AML-193 (cell line): Measurements from ENCODE around the gene SLC35F4.
"Not testable (repeated sequence)": the region's sequence is repeated elsewhere in the genome, so short reads cannot be mapped to it uniquely, and the experiment has no call there.

ENCODE experiments used
- DNase-seq, 2 experiments: peaks; one replicate each; lab custom pipeline; 2025; lab: John Stamatoyannopoulos, UW

Gene SLC35F4

DNA sequence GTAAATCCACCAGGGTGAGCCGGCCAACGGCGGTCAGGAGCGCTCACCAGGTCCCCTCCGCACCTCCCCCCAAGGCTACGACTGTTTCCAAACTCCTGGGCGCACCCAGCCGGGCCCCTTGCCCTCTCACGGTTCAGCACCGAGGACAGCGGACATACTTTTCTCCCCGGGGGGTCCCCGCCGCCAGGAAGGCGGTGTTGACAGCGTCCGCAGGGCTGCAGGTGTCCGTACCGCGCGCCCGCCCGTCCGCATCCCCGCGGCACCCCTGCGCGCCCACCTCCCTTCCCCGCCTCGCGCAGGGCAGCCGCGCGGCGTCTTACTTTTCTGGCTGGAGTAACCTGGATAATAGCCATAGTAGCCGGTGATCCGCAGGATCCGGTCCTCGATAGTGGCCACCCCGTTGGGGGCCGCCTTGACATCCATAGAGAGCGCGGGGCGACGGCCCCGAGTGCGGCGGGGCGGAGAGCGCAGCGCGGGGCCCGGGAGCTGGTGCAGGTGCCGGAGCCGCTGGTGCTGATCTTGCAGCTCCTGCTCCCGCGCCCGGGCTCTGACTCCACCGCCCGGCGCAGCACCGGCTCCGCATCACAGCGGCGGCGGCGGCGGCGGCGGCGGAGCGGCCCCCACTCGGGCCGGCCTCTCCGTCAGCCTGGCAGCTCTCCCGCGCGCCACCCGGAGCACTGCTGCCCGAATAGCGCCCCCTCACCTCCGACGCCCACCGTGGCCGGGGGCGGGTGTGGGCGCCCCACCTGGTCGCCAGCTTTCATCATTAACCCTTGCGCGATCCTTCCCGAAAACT lies at the start of gene SLC35F4:
Gene SLC35F4, minus strand, starts transcription at position 690 of the 796 bp plus-strand sequence.
- no peak for DNase-seq

DNA sequence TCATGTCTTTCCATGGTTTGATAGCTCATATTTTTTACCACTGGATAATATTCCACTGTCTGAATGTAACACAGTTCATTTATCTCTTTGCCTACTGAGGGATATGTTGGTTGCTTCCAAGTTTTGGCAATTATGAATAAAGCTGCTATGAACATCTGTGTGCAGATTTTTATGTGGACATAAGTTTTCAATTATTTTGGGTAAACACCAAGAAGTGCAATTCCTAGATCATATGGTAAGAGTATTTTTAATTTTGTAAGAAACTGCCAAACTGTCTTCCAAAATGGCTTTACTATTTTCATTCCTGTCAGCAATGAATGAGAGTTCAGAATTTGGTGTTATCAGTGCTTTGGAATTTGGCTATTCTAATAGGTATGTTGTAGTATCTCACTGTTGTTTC lies 43.7 kb upstream of the SLC35F4 start:
- DNase-seq: no peak

DNA sequence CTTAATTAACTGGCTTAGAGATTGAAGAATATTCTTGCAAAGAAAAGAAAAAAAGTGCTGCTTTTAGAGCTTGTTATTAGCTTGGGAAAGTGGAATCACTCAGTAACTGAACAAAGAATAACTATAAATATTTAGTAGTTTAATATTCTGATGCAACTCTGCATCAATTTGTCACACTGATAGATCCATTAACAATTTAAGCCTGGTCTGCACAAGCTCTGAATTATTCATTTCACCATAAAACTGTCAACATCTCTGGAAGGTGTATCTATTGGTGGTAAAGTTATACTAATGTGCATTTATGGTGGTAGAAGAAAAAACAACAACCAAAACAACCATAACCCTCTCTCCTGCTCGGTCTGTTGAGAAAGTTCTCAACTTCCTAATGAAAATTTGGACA lies 38.1 kb upstream of the SLC35F4 start:
- no peak for DNase-seq

DNA sequence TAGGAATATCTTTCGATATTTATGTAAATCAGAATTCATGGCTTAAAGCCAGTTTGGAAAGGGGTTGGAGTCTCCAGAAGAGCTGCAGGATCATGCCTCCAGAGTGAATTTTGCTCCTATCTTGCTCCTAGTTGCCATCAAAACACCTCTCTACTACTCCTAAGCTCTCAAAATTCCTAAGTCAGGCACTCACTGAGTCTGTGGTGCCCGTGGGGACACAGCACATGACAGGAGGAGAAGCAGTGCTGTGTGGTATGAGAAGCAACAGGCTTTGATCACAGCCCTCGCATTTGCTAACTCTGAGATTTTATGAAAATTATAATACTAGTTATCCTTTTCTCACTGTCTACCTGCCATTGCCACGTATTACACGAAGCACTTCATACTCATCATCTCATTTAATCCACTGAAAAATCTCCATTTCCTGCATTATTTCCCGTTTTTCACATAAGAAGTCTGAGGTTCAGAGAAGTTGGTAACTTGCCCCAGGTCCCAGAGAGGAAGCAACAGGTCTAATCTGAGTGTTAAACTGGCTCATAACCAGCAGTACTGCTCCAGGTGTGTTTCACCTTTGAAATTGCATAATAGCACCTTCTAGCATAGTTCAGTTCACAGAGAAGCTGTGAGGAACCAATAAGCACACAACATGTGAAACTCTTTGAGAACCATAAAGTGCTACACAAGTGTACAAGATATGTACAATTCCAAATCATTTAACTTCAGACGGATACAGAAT lies 33.1 kb upstream of the SLC35F4 start:
- no peak for DNase-seq

DNA sequence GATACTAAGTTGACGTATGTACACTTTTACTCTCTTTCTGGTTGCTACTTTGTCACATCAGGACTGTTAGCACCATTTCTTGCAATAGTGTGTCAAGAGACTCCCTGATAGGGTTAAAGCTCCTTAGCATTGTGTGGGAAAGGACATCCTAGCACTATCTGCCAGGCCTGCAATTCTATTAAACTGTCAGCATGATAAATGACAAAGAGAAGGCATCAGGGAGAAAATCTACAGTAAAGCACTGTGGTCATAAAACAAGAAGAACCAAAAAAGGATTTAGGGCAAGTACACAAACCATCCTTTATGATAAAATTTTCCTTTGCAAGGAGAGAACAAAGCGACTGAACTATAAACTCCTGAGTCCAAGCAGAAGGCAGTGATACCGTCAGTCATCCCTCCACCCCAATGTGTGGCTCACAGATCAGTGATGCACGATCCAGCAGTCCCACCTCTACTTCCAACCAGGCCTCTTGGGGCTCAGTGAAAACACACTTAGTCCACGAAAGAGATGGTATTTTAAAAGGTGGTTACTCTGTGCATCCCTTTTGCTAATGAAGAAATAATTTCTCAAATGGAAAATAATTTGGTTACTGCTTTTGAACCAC lies 31.4 kb upstream of the SLC35F4 start:
- no peak for DNase-seq

DNA sequence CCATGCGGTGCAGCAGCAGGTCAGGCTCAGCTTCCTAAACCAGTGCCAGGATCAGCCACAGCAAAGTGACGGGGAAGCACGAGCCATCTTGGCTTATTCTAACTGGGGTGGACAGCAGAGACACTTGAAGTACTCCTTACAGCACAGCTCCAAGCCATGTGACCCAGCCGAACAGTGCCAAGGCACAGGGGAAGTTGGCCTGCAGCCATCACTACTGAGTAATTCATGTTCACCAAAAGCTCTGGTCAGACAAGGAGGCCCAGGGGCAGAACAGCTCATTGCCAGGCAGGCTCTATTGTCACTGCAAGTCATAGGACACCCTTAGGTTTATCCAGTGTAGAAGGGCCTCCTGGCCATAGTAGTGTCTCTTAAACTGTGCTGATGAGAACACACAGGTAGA lies 23.4 kb upstream of the SLC35F4 start:
- no peak for DNase-seq

DNA sequence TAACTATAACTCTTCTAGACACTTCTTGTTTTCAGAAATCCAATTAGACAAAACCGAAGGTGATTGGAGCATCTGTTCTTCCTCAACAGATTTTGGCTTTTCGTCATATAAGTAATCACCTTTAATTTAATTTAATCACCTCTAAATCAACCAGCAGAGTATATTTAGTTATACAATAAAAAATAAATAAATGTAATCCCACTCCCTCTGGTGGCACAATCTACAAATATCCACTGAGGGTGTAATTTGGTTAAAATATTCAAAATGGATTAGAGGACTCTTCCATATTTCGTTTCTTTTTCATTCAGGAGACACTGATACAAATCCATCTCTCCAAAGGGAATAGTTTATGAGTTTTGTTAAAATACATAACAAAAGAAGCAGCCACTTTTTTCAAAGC lies 18.3 kb upstream of the SLC35F4 start:
- no peak for DNase-seq

DNA sequence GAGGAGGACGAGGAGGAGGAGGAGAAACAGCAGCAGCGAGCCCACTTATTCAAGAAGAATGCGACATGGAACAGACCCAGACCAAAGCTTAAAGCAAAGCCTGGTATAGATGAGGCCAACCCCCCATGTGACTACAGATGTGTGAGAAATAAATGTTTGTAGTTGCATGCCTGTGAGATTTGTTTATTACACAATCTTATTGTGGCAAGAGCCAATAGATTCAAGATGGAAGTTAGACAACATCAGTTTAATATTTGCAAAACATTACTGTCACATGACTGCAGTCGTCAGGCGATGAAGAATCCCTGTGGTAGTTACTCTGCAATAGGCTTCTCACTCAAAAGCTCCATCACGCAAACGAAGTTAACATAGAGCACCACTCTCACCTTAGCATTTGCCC lies 17.2 kb upstream of the SLC35F4 start:
- no peak for DNase-seq

DNA sequence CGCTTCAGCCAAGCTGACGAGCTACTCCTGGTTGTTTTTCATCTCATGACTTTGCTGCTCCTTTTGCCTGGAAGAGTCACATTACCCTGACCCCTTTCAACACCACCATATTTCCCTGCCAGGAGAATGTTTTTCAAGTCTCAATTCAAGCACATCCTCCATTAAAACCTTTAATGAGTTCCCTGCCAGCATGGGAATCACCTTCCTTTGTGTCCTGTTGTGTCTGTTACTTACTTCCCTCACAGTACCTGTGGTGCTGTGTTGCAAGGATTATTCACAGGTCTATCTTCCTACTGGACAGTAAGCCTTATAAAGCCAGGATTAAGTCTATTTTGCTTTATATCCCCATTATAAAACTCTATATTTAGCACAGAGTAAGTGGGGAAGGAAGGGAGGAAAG lies 13.6 kb upstream of the SLC35F4 start:
- no peak for DNase-seq

DNA sequence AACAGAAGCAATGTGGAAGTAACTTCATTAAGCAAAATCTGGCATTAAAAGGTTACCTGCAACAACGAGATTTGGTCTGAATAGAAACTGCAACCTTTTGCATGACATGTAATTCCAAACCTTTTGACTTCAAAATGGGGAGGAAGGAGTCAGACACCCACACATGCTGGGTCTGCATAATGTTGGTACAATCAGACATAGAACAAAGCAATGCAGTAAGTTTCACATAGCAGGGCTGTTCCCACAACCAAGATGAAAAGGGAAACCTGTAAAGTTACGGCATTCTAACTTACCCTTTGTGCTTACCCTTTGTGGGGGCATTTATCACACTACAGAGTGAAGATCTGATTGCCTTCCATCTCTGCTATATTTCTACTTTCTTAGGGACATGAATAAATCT lies 10.1 kb upstream of the SLC35F4 start:
- DNase-seq: no peak

DNA sequence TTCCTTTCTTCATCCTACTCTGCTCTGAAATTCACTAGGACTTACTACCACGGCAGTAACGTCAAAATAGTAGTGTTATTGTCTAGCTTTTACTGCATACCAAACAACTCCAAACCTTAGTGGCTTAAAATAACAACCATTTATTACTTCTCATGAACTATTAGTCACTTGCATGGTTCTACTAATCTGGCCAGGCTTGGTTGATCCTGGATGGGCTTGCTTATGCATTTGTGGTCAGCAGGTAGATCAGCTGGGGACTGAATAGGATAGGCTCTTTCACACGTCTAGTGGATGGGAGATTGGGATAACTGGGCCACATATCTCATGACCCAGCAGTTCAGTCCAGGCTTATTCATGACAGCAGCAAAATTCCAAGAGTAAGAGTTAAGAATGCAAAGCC lies 9.4 kb upstream of the SLC35F4 start:
- DNase-seq: no peak

DNA sequence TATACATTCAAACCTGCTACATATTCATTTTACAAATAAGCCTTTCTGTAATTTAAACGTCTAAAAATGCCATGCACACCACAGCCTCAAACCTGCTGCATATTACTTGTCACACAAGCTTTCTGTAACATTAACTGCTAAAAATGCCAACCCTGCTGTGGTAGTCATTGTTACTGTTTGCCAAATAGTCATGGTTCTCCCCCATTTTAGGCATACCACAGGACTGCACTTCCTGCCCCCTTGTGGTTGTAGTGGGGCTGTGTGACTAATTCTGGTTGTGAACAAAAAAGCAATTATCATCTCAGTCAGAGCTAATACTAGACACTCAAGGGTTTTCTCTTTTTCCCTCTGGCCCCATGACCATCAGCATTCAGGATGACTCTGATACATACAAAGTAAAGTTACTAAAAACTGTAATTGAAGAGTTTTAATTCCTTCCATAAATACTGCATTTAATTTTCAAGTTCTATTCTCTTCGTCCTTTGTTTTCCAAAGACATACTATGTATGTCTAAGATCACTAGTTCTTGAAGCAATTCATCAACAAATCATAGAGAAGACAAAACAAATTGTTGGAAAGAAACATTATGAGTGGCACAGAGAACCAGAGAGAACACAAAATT lies 5.7 kb upstream of the SLC35F4 start:
- peak; percentile 3 to 14 for DNase-seq

DNA sequence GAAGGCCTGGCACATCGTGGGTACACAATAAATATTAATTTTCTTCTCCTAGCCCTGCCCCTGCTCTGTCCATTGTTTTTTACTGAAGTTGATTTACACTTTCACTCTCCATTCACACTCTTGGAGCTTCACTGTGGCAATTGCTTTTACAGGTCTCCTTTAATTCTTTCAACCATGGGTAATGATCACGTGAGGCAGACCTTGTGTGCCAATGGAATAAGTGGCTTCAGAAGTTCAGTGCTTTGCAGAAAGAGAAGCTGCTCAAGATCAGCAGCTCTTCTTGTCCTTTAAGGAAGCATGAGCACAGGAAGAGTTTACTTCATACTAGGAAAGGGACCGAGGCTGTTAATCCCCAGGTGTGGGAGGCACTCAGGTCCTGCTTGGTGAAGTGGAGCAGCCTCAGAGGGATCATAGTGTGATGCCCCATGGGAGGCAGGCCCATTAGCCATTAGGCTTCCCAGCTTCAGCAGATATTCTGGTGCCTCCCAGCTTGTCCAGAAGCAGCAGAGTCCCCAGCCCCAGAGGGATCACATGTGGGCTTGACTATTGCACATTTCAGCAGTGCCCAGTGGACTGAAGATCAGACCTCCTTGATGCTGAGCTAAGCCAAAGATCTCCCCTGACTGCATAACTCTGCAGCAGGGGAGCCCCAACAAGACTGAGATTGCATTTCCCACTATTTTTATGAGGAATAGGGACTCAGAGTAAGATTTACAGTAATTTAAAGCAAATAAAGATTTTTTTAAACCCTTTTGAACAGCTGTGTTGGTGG lies 5.0 kb upstream of the SLC35F4 start:
- no peak for DNase-seq

DNA sequence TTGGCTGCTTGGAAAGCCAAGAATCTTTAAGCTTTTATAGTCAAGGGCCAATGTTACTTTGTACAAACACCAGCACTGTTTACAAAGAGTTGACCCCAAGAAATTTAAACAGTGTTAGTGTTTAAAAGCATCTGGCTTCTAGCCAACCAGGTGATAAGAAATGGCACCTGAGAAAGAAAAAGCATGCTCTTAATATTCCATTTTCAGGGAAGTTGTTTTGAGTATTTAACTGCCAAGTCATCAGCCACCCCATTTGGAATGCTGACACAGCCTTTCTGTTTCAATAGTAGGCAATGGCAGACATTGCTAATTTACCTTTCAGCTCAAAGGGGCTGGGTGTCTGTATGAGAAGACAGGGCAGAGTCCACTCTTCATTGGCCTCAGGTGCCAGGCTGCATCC lies 3.7 kb upstream of the SLC35F4 start:
- DNase-seq: no peak

DNA sequence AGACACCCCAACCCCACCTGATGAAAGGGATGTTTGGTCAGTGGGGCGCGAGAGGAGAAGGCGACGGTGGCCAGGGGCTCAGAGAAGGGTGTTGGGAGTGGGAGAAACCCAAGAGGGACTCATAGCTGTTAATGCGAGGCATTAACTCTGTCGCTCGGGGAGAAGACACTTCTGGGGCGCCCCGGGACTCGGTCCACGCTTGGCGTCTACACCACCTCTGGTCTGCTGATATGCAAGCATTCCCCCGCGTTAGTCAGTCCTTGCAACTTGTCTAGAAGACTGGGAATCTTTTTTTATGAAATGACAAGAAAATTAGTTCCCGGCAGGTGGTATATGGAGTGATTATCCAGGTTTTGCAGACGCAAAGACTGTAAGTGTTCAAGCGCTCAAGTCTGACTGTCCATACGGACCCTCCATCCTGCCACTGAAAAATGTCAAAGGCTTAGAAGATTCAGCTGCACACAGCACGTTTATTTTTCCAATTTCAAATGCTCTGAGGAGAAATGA lies 360 bp upstream of the SLC35F4 start:
- DNase-seq: no peak

DNA sequence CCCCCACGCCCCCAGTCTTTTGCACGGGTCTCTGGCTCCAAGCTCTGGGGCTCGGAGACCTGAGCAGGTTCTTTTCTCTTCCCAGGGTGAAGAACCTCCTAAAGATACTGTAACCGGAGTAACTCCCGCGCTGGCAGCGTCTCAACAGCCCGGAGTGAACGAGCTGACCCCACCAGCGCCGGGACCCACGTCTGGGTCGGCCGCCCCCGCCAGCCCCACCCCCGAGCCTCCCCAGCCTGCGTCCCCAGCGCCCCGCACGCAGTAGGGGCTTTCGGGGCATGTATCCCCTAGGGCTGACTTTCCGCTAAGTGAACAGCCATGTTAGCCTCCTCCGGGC lies 858 bp downstream of the SLC35F4 start:
- DNase-seq: no peak

DNA sequence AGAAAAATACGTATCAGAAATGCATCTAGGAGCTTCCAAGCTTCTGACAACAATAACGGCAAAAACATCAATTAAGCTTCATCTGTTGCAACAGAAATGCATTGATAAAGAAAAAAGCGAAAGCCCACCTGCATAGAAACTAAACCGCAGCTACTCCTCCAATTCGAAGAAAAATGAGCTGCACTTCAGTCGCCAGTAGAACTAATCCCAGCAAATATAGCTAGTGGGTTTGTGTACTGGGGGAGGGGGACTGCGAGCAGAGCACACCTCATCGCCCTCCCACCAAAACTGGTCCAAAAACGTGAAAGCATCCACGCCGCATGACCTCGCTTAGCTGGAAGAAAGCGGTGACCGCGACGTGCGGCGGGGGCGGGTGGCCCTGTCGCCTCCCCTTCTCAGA lies 1.2 kb downstream of the SLC35F4 start:
- DNase-seq: no peak

DNA sequence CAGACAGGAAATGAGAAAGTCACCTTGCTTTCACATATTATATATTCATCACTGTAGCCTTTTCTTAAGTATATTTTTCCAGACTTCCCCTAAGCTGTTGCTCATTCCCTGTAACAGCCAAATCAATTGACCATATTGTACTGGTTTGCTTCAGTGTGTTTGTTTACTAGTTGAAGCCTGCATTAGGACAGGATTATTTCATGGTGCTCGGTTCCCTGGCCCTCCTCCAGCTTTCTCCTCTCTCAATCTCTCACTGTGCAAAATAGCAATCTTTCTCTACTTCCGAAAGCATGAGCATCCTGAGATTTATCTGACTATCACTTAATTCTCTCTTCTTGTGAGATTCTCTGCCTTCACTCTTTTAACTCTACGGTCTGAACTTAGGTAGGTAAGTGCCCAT lies 2.4 kb downstream of the SLC35F4 start:
- no peak for DNase-seq

DNA sequence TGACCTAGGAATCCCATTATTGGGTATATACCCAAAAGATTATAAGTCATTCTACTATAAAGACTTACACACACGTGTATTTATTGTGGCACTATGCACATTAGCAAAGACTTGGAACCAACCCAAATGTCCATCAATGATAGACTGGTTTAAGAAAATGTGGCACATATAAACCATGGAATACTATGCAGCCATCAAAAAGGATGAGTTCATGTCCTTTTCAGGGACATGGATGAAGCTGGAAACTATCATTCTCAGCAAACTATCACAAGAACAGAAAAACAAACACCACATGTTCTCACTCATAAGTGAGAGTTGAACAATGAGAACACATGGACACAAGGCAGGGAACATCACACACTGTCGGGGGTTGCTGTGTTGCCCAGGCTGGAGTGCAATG lies 10.2 kb downstream of the SLC35F4 start:
- not testable (repeated sequence) for DNase-seq

DNA sequence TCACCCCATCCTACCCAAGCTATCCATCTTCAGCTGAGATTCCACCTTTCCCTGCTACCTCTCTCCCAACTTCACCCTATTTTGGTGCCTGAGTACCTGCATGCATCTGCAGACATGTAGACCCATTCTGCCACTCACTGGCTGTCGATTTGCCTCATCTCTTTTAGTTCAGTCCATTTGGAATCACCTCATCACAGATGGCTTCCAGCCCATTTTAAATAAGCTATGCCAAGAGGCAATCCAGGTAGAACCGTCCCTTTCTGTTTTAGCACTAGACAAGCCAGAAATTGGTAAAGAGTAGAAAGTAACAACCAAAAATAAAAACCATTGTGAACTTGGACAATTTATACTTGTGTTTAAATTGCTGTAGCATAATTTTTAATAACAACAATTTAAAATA lies 11.3 kb downstream of the SLC35F4 start:
- DNase-seq: no peak

DNA sequence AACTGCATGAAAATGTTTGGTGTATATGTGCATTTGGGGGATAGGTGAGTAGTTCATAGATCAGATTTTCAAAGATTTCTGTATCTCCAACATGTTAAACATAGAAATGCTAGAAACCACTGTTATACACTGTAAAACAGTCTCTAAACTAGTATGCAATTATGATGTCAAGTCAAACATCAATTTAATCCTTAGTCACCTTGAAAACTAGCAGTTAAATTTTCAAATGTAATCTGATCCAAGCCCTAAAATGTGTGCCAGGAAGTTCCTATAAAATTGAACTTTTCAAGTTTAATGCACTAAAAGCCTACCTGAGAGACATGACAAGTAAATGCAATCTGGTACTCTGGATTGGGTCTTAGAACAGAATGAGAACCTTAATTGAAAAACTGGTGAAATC lies 14.5 kb downstream of the SLC35F4 start:
- no peak for DNase-seq

DNA sequence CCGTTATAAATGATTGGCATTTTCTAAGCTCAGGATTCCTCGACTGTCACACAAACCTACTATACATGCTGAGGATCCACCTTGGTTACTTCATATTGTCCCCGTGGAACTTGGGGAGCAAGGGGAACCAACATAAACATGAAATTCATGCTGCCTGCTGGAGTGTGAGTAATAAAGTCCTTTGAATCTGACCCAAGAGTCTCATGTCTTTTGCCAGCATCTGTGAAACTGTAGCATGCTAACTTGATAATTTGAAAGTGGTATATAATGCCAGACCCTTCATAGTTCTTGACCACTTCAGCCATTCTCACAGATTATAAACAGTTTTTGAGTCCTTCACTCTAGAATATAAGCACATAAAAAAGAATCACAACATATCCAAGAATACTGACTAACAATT lies 17.1 kb downstream of the SLC35F4 start:
- DNase-seq: no peak
